Stimulated activated CD8-positive, alpha-beta memory T cell treated with anti-CD3 and anti-CD28 coated beads, Interleukin-12 subunit alpha, Interleukin-12 subunit beta, amount 100 ng/mL, for 1 hour (primary cell): ENCODE results near the gene CLEC16A.

Source experiments
- DNase-seq: peaks from one replicate; pipeline ENCODE4 v3.0.0-alpha.2; 2020; ENCODE audit warnings: low read depth

The CLEC16A gene

GRCh38 chr16:11142951-11143350 is 198.6 kb downstream of the CLEC16A start:
- DNase-seq: no peak

- DNase-seq: no peak
These were observed 199.1 kb downstream of the CLEC16A start for GRCh38 chr16:11143372-11144035.

- DNase-seq: no peak
These were observed 199.8 kb downstream of the CLEC16A start for GRCh38 chr16:11144122-11144521.

- no peak for DNase-seq
These were observed 200.9 kb downstream of the CLEC16A start for GRCh38 chr16:11145173-11145818.

GRCh38 chr16:11145819-11146211 is 201.5 kb downstream of the CLEC16A start:
- no peak for DNase-seq

- DNase-seq: no peak
These were observed 202.8 kb downstream of the CLEC16A start for GRCh38 chr16:11147033-11147753.

GRCh38 chr16:11147754-11148444 is 203.5 kb downstream of the CLEC16A start:
- DNase-seq: no peak

- no peak for DNase-seq
These were observed 204.8 kb downstream of the CLEC16A start for GRCh38 chr16:11149011-11149616.

GRCh38 chr16:11150190-11150589 is 205.8 kb downstream of the CLEC16A start:
- no peak for DNase-seq

- no peak for DNase-seq
These were observed 207.0 kb downstream of the CLEC16A start for GRCh38 chr16:11151156-11151884.

- DNase-seq: no peak
These were observed 207.7 kb downstream of the CLEC16A start for GRCh38 chr16:11151885-11152629.

GRCh38 chr16:11152677-11153331 is 208.4 kb downstream of the CLEC16A start:
- no peak for DNase-seq

GRCh38 chr16:11155284-11155806 is 211.0 kb downstream of the CLEC16A start:
- DNase-seq: no peak

- no peak for DNase-seq
These were observed 212.0 kb downstream of the CLEC16A start for GRCh38 chr16:11156401-11156800.

GRCh38 chr16:11157143-11157542 is 212.8 kb downstream of the CLEC16A start:
- no peak for DNase-seq

- DNase-seq: no peak
These were observed 213.7 kb downstream of the CLEC16A start for GRCh38 chr16:11158018-11158417.

- no peak for DNase-seq
These were observed 214.9 kb downstream of the CLEC16A start for GRCh38 chr16:11159282-11159681.

GRCh38 chr16:11160676-11161115 is 216.3 kb downstream of the CLEC16A start:
- DNase-seq: no peak

GRCh38 chr16:11161439-11161838 is 217.1 kb downstream of the CLEC16A start:
- DNase-seq: no peak

GRCh38 chr16:11161974-11162373 is 217.6 kb downstream of the CLEC16A start:
- DNase-seq: no peak
